Measurements from ENCODE around the gene ZXDC. TPM values are rescaled to one million over a fixed set of nuclear protein-coding genes. Genes with fewer than 3 reads are reported as not detected.
A peak's percentile ranks its signal among the peaks of the same experiment; 100 is the strongest.

The ZXDC gene
- polyA plus RNA-seq, 1 experiment, result 9.5 TPM

- POLR2A ChIA-PET, result no interaction called here
Observed at GRCh38 chr3:126522363-126522788, 46.7 kb upstream of the ZXDC start.

GRCh38 chr3:126521122-126521891 is 45.6 kb upstream of the ZXDC start:
- DNase-seq (ENCODE audit: low read depth, low spot score), result no peak
- H3K27ac ChIP-seq (ENCODE audit: low read depth, low read length), result no peak overlapping the region

More at GRCh38 chr3:126522363-126522788, 46.7 kb upstream of the ZXDC start:
- no peak for DNase-seq (ENCODE audit: low read depth, low spot score)
- CTCF ChIA-PET, result interaction anchor here (0.5 to 2.9 kb wide), 31 partner anchors 10 to 939 kb away, joined by 3 to 37 read pairs (median 5); no protein-coding TSS in a partner anchor
- H3K27ac ChIP-seq (ENCODE audit: low read depth, low read length), result no peak overlapping the region
- no peak overlapping the region for H3K4me3 ChIP-seq (ENCODE audit: low read depth, low read length)
- H3K9me3 ChIP-seq (ENCODE audit: control insufficient read depth, insufficient read depth, low read length), result no peaks in the 10 kb centered on the region
- peaks cover 34% of the 10 kb centered on the region for H3K27me3 ChIP-seq (ENCODE audit: control insufficient read depth, insufficient read depth, low read length)
- peak; percentile 84 for TF ChIP-seq CTCF (IDR thresholded peaks at IDR 0.05; ENCODE audit: low read depth, low read length)

GRCh38 chr3:126519506-126520455 is 44.1 kb upstream of the ZXDC start:
- POLR2A ChIA-PET, result no interaction called here
- no peak for TF ChIP-seq CTCF (IDR thresholded peaks at IDR 0.05; ENCODE audit: low read depth, low read length)
- Histone ChIP-seq H3K9me3 (ENCODE audit: control insufficient read depth, insufficient read depth, low read length) (no peaks in the 10 kb centered on the region), H3K27me3 (ENCODE audit: control insufficient read depth, insufficient read depth, low read length) (peaks cover 26% of the 10 kb centered on the region), H3K27ac (ENCODE audit: low read depth, low read length) (no peak overlapping the region), H3K4me3 (ENCODE audit: low read depth, low read length) (no peak overlapping the region)
- CTCF ChIA-PET, result interaction anchor here (0.9 to 1.1 kb wide), 2 partner anchors 11 to 936 kb away, joined by 3 to 4 read pairs; no protein-coding TSS in a partner anchor
- no peak for DNase-seq (ENCODE audit: low read depth, low spot score)

More at GRCh38 chr3:126521122-126521891, 45.6 kb upstream of the ZXDC start:
- ChIA-PET POLR2A (no interaction called here), CTCF (interaction anchor here (0.6 to 2.9 kb wide), 13 partner anchors 10 to 934 kb away, joined by 3 to 37 read pairs (median 6); no protein-coding TSS in a partner anchor)
- no peak for TF ChIP-seq CTCF (IDR thresholded peaks at IDR 0.05; ENCODE audit: low read depth, low read length)
- Histone ChIP-seq H3K27me3 (ENCODE audit: control insufficient read depth, insufficient read depth, low read length) (peaks cover 33% of the 10 kb centered on the region), H3K4me3 (ENCODE audit: low read depth, low read length) (no peak overlapping the region), H3K9me3 (ENCODE audit: control insufficient read depth, insufficient read depth, low read length) (no peaks in the 10 kb centered on the region)

- DNase-seq (ENCODE audit: low read depth, low spot score), result no peak
Observed at GRCh38 chr3:126518779-126519177, 43.1 kb upstream of the ZXDC start.

More at GRCh38 chr3:126518779-126519177, 43.1 kb upstream of the ZXDC start:
- Histone ChIP-seq H3K27ac (ENCODE audit: low read depth, low read length) (no peak overlapping the region), H3K9me3 (ENCODE audit: control insufficient read depth, insufficient read depth, low read length) (no peaks in the 10 kb centered on the region), H3K27me3 (ENCODE audit: control insufficient read depth, insufficient read depth, low read length) (peaks cover 21% of the 10 kb centered on the region), H3K4me3 (ENCODE audit: low read depth, low read length) (no peak overlapping the region)
- CTCF ChIA-PET, result interaction anchor here (1.1 kb wide), 1 partner anchor 10 kb away, joined by 4 read pairs; no protein-coding TSS in a partner anchor
- no peak for TF ChIP-seq CTCF (IDR thresholded peaks at IDR 0.05; ENCODE audit: low read depth, low read length)
- POLR2A ChIA-PET, result no interaction called here

Data from AG04450 (cell line).